HG02610 (cell line): ENCODE data around the gene FTL.

Experiments
- ATAC-seq: cut with Tn5 transposase; IDR thresholded peaks from one replicate; pipeline ENCODE4 v1.9.1; 2021; ENCODE audit warnings: mild to moderate bottlenecking, moderate library complexity; ENCODE audit not compliant: unreplicated experiment

The FTL gene

GRCh38 chr19:48945415-48945814 is 19.7 kb upstream of the FTL start:
- no peak for ATAC-seq

- no peak for ATAC-seq
These were observed 19.3 kb upstream of the FTL start for GRCh38 chr19:48945817-48946216.

GRCh38 chr19:48946463-48947257 is 18.4 kb upstream of the FTL start:
- no peak for ATAC-seq

- ATAC-seq: no peak
These were observed 17.9 kb upstream of the FTL start for GRCh38 chr19:48947258-48947542.

GRCh38 chr19:48950159-48950558 is 14.9 kb upstream of the FTL start:
- no peak for ATAC-seq

GRCh38 chr19:48950830-48951519 is 14.1 kb upstream of the FTL start:
- no peak for ATAC-seq

GRCh38 chr19:48953141-48953540 is 12.0 kb upstream of the FTL start:
- no peak for ATAC-seq

- ATAC-seq: no peak
These were observed 11.0 kb upstream of the FTL start for GRCh38 chr19:48953990-48954594.

- ATAC-seq: peak; percentile 74
These were observed 10.4 kb upstream of the FTL start, which contains the start of gene BAX for GRCh38 chr19:48954595-48955307. BAX (plus strand) TSS chr19:48954875; CDS start chr19:48954929, 54 bp downstream.

- no peak for ATAC-seq
These were observed 9.7 kb upstream of the FTL start for GRCh38 chr19:48955308-48955958.

GRCh38 chr19:48958006-48958405 is 7.1 kb upstream of the FTL start:
- ATAC-seq: no peak

- ATAC-seq: no peak
These were observed 5.5 kb upstream of the FTL start for GRCh38 chr19:48959341-48960239.

GRCh38 chr19:48961051-48961649 is 4.0 kb upstream of the FTL start:
- ATAC-seq: no peak

- no peak for ATAC-seq
These were observed 3.5 kb upstream of the FTL start for GRCh38 chr19:48961673-48962028.

GRCh38 chr19:48962029-48962848 is 2.9 kb upstream of the FTL start:
- ATAC-seq: peak; percentile 37

GRCh38 chr19:48962849-48963165 is 2.3 kb upstream of the FTL start:
- ATAC-seq: no peak

GRCh38 chr19:48963371-48964204 is 1.5 kb upstream of the FTL start:
- ATAC-seq: no peak
